ENCODE results near the gene ZNF511. TPM values are rescaled to one million over a fixed set of nuclear protein-coding genes. Genes with fewer than 3 reads are reported as not detected.

The ZNF511 gene
- total RNA-seq, 1 donor from 2014 or later: 51.9 TPM

DNA sequence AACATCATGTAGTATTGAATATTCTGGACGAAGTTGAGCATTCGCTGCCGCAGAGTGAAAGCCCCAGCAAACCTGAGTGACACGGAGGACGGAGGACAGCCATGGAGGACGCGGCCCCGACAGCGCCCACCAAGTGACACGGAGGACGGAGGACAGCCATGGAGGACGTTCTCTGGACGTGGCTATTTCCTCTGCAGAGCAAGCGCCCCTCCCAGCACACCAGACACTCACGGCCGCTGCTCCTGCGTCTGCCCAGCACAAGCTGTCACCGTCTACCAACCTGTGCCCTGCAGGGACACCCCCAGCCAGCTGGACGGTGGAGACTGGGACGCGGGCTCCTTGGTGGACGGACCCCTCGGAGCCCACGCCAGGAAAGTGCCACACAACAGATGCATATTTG is 24.8 kb upstream of the ZNF511 start:
- Mint-ChIP-seq H3K4me1 (ENCODE audit: unreplicated experiment) (no peaks in the 10 kb centered on the region), H3K4me3 (no peak overlapping the region), H3K27me3 (no peaks in the 10 kb centered on the region), H3K9me3 (no peaks in the 10 kb centered on the region), H3K36me3 (peaks cover 24% of the 10 kb centered on the region), H3K27ac (no peak overlapping the region)
- DNase-seq (ENCODE audit: extremely low spot score, unreplicated experiment): no peak
- TF ChIP-seq, protein P1, sequence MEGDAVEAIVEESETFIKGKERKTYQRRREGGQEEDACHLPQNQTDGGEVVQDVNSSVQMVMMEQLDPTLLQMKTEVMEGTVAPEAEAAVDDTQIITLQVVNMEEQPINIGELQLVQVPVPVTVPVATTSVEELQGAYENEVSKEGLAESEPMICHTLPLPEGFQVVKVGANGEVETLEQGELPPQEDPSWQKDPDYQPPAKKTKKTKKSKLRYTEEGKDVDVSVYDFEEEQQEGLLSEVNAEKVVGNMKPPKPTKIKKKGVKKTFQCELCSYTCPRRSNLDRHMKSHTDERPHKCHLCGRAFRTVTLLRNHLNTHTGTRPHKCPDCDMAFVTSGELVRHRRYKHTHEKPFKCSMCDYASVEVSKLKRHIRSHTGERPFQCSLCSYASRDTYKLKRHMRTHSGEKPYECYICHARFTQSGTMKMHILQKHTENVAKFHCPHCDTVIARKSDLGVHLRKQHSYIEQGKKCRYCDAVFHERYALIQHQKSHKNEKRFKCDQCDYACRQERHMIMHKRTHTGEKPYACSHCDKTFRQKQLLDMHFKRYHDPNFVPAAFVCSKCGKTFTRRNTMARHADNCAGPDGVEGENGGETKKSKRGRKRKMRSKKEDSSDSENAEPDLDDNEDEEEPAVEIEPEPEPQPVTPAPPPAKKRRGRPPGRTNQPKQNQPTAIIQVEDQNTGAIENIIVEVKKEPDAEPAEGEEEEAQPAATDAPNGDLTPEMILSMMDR (conservative IDR thresholded peaks at IDR 0.05): no peak

DNA sequence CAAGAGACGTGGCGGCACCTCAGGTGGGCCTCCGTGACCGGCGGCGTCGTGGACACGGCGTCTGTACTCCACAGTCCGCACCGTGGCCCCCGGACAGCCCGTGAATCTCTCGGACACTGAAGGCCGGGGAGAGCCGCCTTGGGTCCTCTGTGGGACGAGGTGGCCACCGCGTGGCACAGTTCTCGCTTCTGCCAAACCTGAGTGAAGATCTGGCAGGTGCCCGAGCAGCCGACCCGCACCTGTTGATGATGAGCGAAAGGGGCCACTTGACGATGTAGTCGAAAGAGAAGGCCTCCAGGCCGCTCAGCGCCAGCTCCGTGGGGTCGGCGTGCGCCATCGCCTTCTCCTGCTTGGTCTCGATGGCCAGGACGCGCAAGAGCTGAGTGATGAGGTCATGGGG is 23.5 kb upstream of the ZNF511 start:
- no peaks in the 10 kb centered on the region for H3K9me3 Mint-ChIP-seq
- H3K4me3 Mint-ChIP-seq: no peak overlapping the region
- DNase-seq (ENCODE audit: extremely low spot score, unreplicated experiment): no peak
- H3K27me3 Mint-ChIP-seq: no peaks in the 10 kb centered on the region
- H3K27ac Mint-ChIP-seq: no peak overlapping the region
- H3K4me1 Mint-ChIP-seq (ENCODE audit: unreplicated experiment): no peaks in the 10 kb centered on the region
- TF ChIP-seq, protein P1 (conservative IDR thresholded peaks at IDR 0.05): no peak
- peaks cover 25% of the 10 kb centered on the region for H3K36me3 Mint-ChIP-seq

DNA sequence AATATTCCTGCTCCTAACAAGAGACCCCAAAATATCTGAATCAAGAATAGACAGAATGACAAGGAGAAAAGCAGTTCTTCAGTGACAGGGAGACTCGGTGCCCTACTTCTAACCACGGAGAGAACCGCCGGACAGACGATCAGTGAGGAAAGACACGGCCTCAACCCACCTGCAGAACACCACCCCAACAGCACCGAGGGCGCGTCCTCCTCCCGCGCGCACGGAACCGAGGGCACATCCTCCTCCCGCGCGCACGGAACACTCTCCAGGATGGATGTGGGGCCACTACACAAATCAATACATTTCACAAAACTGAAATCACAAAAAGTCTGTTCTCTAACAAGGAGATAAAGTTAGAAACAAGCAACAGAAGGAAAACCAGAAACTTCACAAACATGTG is 22.3 kb upstream of the ZNF511 start:
- no peak overlapping the region for H3K4me3 Mint-ChIP-seq
- no peak overlapping the region for H3K27ac Mint-ChIP-seq
- H3K27me3 Mint-ChIP-seq: no peaks in the 10 kb centered on the region
- H3K4me1 Mint-ChIP-seq (ENCODE audit: unreplicated experiment): no peaks in the 10 kb centered on the region
- H3K9me3 Mint-ChIP-seq: no peaks in the 10 kb centered on the region
- DNase-seq (ENCODE audit: extremely low spot score, unreplicated experiment): no peak
- TF ChIP-seq, protein P1 (conservative IDR thresholded peaks at IDR 0.05): no peak
- H3K36me3 Mint-ChIP-seq: peaks cover 28% of the 10 kb centered on the region

DNA sequence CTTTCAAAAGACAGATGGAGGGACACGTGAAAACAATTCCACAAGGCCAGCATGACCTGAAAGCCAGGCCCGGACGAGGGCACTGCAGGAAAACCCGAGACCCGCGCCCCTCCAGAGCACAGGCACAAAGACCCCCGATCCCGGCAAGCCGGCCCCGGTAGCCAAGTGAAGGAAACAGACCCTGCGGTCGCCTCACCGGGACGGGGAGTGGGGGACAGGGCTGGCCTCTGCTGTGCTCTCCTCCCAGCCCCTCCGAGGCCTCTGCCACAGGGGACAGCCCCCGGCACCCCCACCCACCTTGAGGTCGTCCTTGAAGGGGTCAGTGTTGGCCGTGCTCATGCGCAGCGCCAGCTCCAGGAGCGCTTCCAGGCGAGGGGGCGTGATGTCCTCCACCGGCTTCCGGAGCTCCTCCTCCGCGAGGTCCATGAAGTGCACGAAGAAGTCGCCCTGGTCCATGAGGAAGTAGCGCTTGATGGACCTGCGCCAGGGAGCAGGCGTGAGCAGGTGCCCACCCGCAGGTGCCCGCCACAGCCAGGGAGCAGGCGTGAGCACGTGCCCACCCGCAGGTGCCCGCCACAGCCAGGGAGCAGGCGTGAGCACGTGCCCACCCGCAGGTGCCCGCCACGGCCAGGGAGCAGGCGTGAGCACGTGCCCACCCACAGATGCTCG is 20.7 kb upstream of the ZNF511 start:
- H3K36me3 Mint-ChIP-seq: peaks cover 28% of the 10 kb centered on the region
- no peaks in the 10 kb centered on the region for H3K4me1 Mint-ChIP-seq (ENCODE audit: unreplicated experiment)
- H3K9me3 Mint-ChIP-seq: no peaks in the 10 kb centered on the region
- DNase-seq (ENCODE audit: extremely low spot score, unreplicated experiment): no peak
- no peak overlapping the region for H3K4me3 Mint-ChIP-seq
- H3K27me3 Mint-ChIP-seq: no peaks in the 10 kb centered on the region
- TF ChIP-seq, protein P1 (conservative IDR thresholded peaks at IDR 0.05): no peak
- no peak overlapping the region for H3K27ac Mint-ChIP-seq

DNA sequence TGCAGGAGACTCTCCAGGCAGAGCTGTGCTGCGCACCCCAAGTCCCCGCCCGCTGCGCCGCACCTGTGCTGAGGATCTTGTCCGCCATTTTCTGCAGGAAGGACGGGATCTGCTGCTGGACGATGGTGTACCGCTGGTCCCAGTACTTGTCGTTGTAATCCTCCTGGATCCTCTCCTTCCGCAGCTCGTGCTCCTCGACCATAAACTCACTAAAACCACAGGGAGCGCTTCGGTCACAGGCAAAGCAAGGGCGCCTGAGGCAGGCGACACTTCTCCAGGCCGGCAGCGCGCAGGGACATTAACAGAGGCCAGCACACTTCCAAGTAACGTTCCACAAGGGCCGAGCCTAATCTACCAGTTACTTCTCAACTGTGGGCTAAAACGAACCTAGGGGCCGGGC is 19.0 kb upstream of the ZNF511 start:
- no peaks in the 10 kb centered on the region for H3K4me1 Mint-ChIP-seq (ENCODE audit: unreplicated experiment)
- no peaks in the 10 kb centered on the region for H3K27me3 Mint-ChIP-seq
- no peak for DNase-seq (ENCODE audit: extremely low spot score, unreplicated experiment)
- TF ChIP-seq, protein P1 (conservative IDR thresholded peaks at IDR 0.05): no peak
- no peaks in the 10 kb centered on the region for H3K9me3 Mint-ChIP-seq
- no peak overlapping the region for H3K4me3 Mint-ChIP-seq
- peaks cover 26% of the 10 kb centered on the region for H3K36me3 Mint-ChIP-seq
- H3K27ac Mint-ChIP-seq: no peak overlapping the region

Data from type B pancreatic cell (in vitro differentiated cells).